GM18502 (cell line): ENCODE data around the gene ADGRV1.
"Not testable (repeated sequence)": the region's sequence is repeated elsewhere in the genome, so short reads cannot be mapped to it uniquely, and the experiment has no call there.

Experiments
- ATAC-seq: cut with Tn5 transposase; IDR thresholded peaks from one replicate; pipeline ENCODE4 v1.9.1; 2021; ENCODE audit warnings: mild to moderate bottlenecking; ENCODE audit not compliant: unreplicated experiment, poor library complexity

The ADGRV1 gene

DNA sequence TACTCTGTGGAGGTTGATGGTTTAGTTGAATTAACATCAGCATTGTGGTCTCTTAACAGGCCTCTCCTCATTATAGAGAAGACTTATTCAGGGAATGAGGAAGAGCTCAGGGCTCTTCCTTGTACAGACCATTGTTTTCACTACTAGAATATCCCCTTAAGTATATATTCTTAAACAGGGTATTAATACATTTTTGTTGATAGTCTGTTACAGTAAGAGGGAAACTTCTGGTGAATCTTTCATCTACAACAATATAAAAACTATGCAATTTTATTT, 330.7 kb downstream of the ADGRV1 start:
- no peak for ATAC-seq

DNA sequence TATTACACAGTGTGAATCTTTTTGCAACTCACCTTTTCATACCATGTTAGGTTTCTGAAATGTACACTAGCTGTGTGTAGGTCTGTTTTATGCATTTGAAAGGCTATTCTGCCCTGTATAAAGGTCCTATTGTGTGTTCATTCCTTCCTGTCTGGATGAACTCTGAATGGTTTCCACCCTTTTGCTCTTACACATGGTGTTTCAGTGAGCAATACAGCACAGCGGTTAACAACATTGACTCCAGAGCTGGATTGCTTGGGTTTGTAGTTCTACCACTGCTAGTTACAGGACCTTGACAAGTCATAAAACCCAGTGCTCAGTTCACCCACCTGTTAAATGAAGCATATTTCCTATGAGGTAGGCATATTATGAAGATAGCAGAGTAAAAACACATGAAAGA, 331.6 kb downstream of the ADGRV1 start:
- ATAC-seq = no peak

GRCh38 chr5:90894866-90895420, 336.3 kb downstream of the ADGRV1 start:
- ATAC-seq = no peak

- ATAC-seq = no peak
Observed at GRCh38 chr5:90897618-90898017, 339.0 kb downstream of the ADGRV1 start.

GRCh38 chr5:90898326-90899013, 339.9 kb downstream of the ADGRV1 start:
- ATAC-seq = no peak

- ATAC-seq = no peak
Observed at GRCh38 chr5:90899014-90899604, 340.5 kb downstream of the ADGRV1 start.

- ATAC-seq = no peak
Observed at GRCh38 chr5:90901261-90901660, 342.7 kb downstream of the ADGRV1 start.

GRCh38 chr5:90902170-90902569, 343.6 kb downstream of the ADGRV1 start:
- no peak for ATAC-seq

DNA sequence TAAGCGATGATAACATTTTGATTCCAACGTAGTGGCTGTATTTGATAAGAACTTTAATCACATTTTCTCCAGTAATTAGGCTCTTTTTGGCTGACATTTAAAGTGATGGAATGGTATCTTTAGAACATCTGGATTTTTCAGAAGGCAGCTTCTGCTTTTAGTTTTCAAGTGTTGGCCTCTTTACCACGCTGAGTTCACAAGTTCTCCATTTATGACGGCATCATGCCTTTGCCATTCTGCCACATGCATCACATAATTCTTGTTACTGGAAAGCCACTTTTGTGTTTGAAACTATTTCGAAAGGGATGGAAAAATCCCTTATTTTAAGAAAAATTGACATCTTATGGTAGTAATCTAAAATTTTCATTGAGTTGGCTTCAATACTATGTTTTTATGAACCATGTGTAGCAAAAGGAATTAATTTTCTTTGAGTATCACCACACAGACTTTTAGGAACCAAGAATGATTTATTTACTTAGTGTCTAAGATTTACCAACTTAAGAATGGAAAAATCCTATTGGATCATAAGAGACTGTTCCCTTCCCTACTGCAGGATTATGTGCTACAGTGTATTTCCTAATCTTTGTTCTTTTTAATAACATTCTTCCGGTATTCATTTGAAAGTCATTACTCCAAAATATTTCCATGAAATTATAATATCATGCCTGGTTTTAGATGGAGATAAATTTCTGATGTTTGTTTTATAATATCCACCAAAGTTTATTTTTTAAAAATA, 344.2 kb downstream of the ADGRV1 start:
- ATAC-seq = no peak

DNA sequence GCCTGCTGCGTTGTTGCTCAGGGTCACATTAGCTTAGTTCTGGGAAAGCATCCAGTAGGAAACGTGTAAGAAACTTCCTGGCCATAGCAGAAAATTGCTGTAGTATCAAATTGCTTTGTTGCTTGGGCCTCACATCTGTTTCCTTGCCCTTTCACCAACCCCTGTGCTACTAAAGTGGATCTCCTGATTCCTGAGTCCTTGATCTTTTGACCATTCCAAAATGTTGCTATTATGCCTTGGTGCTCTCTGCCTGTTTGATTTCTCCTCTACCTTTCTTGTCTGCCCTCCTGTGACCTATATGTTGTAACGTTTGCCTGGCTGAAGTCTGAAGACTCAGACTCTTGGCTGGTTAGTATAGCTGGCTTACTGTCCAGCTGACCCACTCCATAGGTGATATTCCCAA, 350.5 kb downstream of the ADGRV1 start:
- no peak for ATAC-seq

DNA sequence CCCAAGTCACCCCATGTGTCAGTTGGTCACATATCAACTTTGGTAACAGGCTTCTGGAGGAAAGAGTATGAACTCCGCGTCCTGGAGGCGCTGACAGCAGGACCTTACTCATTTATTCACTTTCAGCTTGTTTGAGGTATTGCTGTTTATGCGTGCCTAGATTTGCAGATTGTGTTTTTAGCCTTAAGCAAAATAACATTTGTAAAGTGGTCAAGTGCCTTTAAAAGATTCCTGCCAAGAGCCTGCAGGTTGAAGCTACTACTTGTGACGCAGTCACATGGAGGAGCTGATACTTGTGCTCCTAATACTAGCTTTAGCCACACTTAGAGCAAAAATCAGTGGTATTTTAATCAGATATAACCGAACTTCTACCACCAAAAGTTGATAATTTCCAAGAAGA, 351.3 kb downstream of the ADGRV1 start:
- ATAC-seq = no peak

DNA sequence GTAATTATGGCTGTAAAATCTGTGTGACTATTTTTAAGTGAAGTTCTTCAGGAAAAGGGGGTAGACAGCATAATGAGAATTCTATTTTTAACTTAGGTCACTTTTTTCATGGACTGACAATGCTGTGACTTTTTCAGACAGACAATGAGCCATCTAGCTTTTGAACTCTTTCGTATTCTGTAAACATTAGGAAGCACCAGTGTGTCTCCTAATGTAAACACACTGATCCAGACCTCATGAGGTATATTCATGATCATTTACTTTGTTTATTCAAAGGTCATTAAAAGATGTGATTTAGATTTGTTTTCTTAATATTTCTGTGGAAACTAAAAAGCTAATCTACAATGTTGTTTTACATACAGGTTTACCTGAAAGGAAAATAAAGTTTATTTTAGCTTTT, 352.6 kb downstream of the ADGRV1 start:
- ATAC-seq = no peak

DNA sequence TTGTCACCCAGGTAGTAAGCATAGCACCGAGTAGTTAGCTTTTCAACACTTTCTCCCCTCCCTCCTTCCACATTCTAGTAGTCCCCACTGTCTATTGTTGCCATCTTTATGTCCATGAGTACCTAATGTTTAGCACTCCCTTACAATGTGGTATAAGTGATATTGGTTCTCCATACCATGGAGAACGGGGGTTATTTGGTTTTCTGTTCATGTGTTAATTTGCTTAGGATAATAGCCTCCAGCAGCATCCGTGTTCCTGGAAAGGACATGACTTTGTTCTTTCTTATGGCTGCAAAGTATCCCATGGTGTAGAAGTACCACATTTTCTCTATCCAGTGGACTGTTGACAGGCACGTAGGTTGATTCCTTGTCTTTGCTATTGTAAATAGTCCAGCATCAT, 353.9 kb downstream of the ADGRV1 start:
- ATAC-seq = no peak

DNA sequence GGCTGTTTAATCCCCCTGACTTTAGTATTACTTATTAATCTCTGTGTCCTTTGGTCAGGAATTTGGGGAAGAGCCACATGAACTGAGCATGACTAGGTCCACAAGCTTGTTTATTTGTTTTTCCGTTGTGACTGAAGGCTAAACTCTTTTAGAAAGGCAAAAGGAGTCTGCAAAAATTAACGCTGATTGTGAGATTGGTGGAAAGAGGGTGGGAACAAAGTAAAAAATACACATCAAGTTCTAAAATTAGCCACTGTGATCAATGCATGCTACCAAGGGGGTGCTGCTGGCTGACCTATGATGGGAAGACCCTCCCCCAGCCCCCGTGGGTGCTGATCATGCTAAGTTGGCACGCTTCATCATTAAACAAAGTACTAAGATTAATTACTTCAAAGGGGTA, 356.8 kb downstream of the ADGRV1 start:
- ATAC-seq = no peak

DNA sequence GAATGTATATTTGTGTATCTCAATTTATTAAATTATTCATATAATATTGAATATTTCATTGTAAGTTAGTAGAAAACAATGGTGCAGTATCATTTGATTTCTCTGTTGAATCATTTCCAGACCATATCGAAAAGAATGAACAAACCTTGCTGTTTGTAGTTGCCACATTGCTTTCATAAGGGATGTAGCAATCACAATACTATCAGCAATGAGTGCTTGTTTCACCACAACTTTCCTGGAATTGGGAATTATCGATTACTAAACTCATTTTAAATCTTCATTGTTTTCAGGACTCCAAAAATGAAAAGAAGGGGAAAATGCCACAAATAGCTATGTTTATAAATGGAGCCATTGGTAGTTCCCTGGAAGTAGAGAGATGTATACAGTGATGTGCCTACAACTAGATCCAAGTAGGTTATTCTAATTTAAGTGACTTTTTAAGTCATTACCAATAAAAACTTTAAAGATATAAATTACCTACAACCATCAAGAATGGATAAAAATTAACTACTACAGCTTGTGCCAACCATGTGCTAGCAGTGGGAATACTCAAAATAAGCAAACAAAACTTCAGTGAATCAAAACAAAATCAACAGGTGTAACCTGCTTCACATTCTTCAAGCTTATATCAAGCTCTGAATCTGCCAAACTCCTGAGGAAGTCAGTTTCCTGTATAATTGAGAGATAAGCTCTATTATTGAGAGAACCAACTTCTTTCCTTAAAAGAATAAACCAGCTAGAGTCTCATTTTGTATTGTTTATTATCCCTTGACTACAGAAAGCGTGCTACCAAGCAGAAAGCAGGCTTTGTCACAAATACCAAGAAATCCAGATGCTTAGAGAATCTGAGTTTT, 358.6 kb downstream of the ADGRV1 start:
- no peak for ATAC-seq

GRCh38 chr5:90917928-90918668, 359.5 kb downstream of the ADGRV1 start:
- ATAC-seq = no peak

- no peak for ATAC-seq
Observed at GRCh38 chr5:90921418-90921973, 362.9 kb downstream of the ADGRV1 start.

DNA sequence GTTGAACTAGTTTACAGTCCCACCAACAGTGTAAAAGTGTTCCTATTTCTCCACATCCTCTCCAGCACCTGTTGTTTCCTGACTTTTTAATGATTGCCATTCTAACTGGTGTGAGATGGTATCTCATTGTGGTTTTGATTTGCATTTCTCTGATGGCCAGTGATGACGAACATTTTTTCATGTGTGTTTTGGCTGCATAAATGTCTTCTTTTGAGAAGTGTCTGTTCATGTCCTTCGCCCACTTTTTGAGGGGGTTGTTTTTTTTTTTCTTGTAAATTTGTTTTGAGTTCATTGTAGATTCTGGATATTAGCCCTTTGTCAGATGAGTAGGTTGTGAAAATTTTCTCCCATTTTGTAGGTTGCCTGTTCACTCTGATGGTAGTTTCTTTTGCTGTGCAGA, 365.6 kb downstream of the ADGRV1 start:
- ATAC-seq = not testable (repeated sequence)

DNA sequence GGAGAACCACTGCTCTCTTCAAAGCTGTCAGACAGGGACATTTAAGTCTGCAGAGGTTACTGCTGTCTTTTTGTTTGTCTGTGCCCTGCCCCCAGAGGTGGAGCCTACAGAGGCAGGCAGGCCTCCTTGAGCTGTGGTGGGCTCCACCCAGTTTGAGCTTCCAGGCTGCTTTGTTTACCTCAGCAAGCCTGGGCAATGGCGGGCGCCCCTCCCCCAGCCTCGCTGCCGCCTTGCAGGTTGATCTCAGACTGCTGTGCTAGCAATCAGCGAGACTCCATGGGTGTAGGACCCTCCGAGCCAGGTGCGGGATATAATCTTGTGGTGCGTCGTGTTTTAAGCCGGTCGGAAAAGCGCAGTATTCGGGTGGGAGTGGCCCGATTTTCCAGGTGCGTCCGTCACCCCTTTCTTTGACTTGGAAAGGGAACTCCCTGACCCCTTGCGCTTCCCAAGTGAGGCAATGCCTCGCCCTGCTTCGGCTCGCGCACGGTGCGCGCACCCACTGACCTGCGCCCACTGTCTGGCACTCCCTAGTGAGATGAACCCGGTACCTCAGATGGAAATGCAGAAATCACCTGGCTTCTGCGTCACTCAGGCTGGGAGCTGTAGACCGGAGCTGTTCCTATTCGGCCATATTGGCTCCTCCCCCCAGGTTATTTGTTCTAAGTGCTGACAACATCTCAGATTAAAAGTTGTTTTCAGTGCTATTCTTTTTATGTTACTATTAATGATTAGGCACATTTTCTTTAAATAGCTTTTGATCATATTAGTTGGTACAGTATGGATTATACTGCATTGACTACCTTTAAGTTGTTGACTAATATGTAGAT, 370.6 kb downstream of the ADGRV1 start:
- ATAC-seq = not testable (repeated sequence)
